HT1080 (cell line): Measurements from ENCODE around the gene ABCG1. TPM values are rescaled to one million over a fixed set of nuclear protein-coding genes. Genes with fewer than 3 reads are reported as not detected.
A peak's percentile ranks its signal among the peaks of the same experiment; 100 is the strongest.

Source experiments
- DNase-seq: peaks from one replicate; pipeline ENCODE4 v3.0.0-alpha.2; 2015; ENCODE audit warnings: low read depth
- total RNA-seq: library from RNA; depleted of rRNA; stranded (reverse); fragments of >200 nt; shearing (Covaris generic); gene quantifications from 2 replicates; pipeline ENCODE4 v1.2.3, GENCODE V29; 2014

The ABCG1 gene
- total RNA-seq, 1 experiment from 2014 or later: not detected

- no peak for DNase-seq
These were observed 27.0 kb upstream of the ABCG1 start for GRCh38 chr21:42191696-42192595.

- peak; percentile 37 for DNase-seq
These were observed 25.7 kb upstream of the ABCG1 start for GRCh38 chr21:42193131-42193671.

GRCh38 chr21:42193721-42194120, 25.2 kb upstream of the ABCG1 start:
- no peak for DNase-seq

- DNase-seq: no peak
These were observed 24.1 kb upstream of the ABCG1 start for GRCh38 chr21:42194863-42195262.

GRCh38 chr21:42195378-42196031, 23.4 kb upstream of the ABCG1 start:
- DNase-seq: no peak

GRCh38 chr21:42198929-42199867, 19.7 kb upstream of the ABCG1 start:
- peak; percentile 53 for DNase-seq

GRCh38 chr21:42199868-42200463, 19.0 kb upstream of the ABCG1 start:
- DNase-seq: no peak

- DNase-seq: no peak
These were observed 17.9 kb upstream of the ABCG1 start for GRCh38 chr21:42200906-42201614.

GRCh38 chr21:42201615-42202161, 17.3 kb upstream of the ABCG1 start:
- DNase-seq: no peak

GRCh38 chr21:42202321-42202720, 16.6 kb upstream of the ABCG1 start:
- no peak for DNase-seq

GRCh38 chr21:42203321-42203720, 15.6 kb upstream of the ABCG1 start:
- no peak for DNase-seq

- no peak for DNase-seq
These were observed 15.0 kb upstream of the ABCG1 start for GRCh38 chr21:42203936-42204335.

GRCh38 chr21:42207426-42207825, 11.5 kb upstream of the ABCG1 start:
- no peak for DNase-seq

- DNase-seq: no peak
These were observed 10.9 kb upstream of the ABCG1 start for GRCh38 chr21:42208036-42208435.

- DNase-seq: no peak
These were observed 10.0 kb upstream of the ABCG1 start for GRCh38 chr21:42208801-42209490.

GRCh38 chr21:42209801-42210479, 9.0 kb upstream of the ABCG1 start:
- DNase-seq: peak; percentile 37

- DNase-seq: no peak
These were observed 6.7 kb upstream of the ABCG1 start for GRCh38 chr21:42212266-42212665.

- no peak for DNase-seq
These were observed 5.7 kb upstream of the ABCG1 start for GRCh38 chr21:42213082-42213774.
